ENCODE data around the gene DAD1. TPM values are rescaled to one million over a fixed set of nuclear protein-coding genes. Genes with fewer than 3 reads are reported as not detected.

The DAD1 gene
- total and polyA plus RNA-seq, 4 experiments from 2014 or later, result 110 to 735 (median 363) TPM

DNA sequence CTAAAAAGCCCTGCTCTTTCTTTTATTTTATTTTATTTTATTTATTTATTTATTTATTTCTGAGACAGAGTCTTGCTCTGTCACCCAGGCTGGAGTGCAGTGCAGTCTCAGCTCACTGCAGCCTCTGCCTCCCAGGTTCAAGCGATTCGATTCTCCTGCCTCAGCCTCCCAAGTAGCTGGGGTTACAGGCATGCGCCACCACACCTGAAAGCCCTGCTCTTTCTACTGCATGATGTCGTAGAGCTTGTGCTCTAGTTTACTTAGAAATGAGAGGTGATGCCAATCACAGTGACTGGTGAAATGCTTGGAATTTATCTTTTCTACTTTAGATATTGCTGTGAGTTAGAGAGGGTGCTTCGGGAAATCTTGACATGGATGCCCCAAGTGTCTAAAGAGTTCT lies 54.5 kb downstream of the DAD1 start:
- Histone ChIP-seq H3K27me3 (ENCODE audit: insufficient read depth, low read length) (no peaks in the 10 kb centered on the region), H3K4me1 (ENCODE audit: insufficient read depth, low read length) (peaks cover 99% of the 10 kb centered on the region), H3K36me3 (ENCODE audit: insufficient read depth, low read length) (peaks cover 75% of the 10 kb centered on the region), H3K27ac (ENCODE audit: low read depth, low read length) (peak overlapping the region; percentile 55), H3K4me3 (ENCODE audit: low read length in 2 of 2) (peak overlapping the region; percentile 11 to 17), H3K9me3 (ENCODE audit: control insufficient read depth in 1 of 2, low read length in 2 of 2) (no peaks in the 10 kb centered on the region)
- peak in 1 of 5 donors; percentile 24 for DNase-seq
- Mint-ChIP-seq H3K27ac (peak overlapping the region; percentile 84 to 100 (median 91)), H3K4me3 (peak overlapping the region; percentile 79 to 91 (median 81)), H3K27me3 (no peaks in the 10 kb centered on the region), H3K36me3 (peaks cover 86 to 92% of the 10 kb centered on the region in 2 donors), H3K9me3 (no peaks in the 10 kb centered on the region), H3K4me1 (peaks cover 84 to 100% (median 90%) of the 10 kb centered on the region in 4 donors)
- intact Hi-C loops (cut with micrococcal nuclease), result no loop called here
- CTCF ChIA-PET (ENCODE audit: partially characterized antibody), result interaction anchor here (0.9 to 8.1 kb wide), 6 partner anchors 10 to 35 kb away, joined by 3 to 48 read pairs (median 20); no protein-coding TSS in a partner anchor
- POLR2A ChIA-PET (ENCODE audit: partially characterized antibody), result interaction anchor here (0.6 to 20.6 kb wide), 11 partner anchors 9 to 799 kb away, joined by 3 to 1762 read pairs (median 6); no protein-coding TSS in a partner anchor

GRCh38 chr14:22533739-22534359 lies 55.2 kb downstream of the DAD1 start:
- POLR2A ChIA-PET (ENCODE audit: partially characterized antibody), result interaction anchor here (0.6 to 20.6 kb wide), 18 partner anchors 6 to 822 kb away, joined by 3 to 1762 read pairs (median 5); no protein-coding TSS in a partner anchor

GRCh38 chr14:22533057-22533704 lies 55.8 kb downstream of the DAD1 start:
- no peaks in the 10 kb centered on the region for H3K27me3 Mint-ChIP-seq
- Histone ChIP-seq H3K9me3 (ENCODE audit: control insufficient read depth in 1 of 2, low read length in 2 of 2) (no peaks in the 10 kb centered on the region), H3K4me1 (ENCODE audit: insufficient read depth, low read length) (peaks cover 99% of the 10 kb centered on the region), H3K4me3 (ENCODE audit: low read length in 2 of 2) (peak overlapping the region; percentile 17 to 49), H3K27ac (ENCODE audit: low read depth, low read length) (peak overlapping the region; percentile 58), H3K36me3 (ENCODE audit: insufficient read depth, low read length) (peaks cover 75% of the 10 kb centered on the region), H3K27me3 (ENCODE audit: insufficient read depth, low read length) (no peaks in the 10 kb centered on the region)
- peaks cover 85 to 100% (median 89%) of the 10 kb centered on the region in 4 donors for H3K4me1 Mint-ChIP-seq
- H3K9me3 Mint-ChIP-seq, result peaks cover 0 to 2% (median 0%) of the 10 kb centered on the region in 8 donors
- CTCF ChIA-PET (ENCODE audit: partially characterized antibody), result interaction anchor here (1.5 to 8.1 kb wide), 6 partner anchors 8 to 37 kb away, joined by 6 to 48 read pairs (median 27); no protein-coding TSS in a partner anchor
- H3K27ac Mint-ChIP-seq, result peak overlapping the region; percentile 92 to 100 (median 97)
- H3K36me3 Mint-ChIP-seq, result peaks cover 86 to 92% of the 10 kb centered on the region in 2 donors
- peak overlapping the region; percentile 84 to 91 (median 90) for H3K4me3 Mint-ChIP-seq
- peak in 1 of 5 donors; percentile 57 for DNase-seq
- intact Hi-C loops (cut with micrococcal nuclease), result no loop called here
- POLR2A ChIA-PET (ENCODE audit: partially characterized antibody), result interaction anchor here (0.7 to 20.6 kb wide), 19 partner anchors 7 to 822 kb away, joined by 3 to 1762 read pairs (median 5); no protein-coding TSS in a partner anchor

More at GRCh38 chr14:22533739-22534359, 55.2 kb downstream of the DAD1 start:
- H3K27me3 Mint-ChIP-seq, result no peaks in the 10 kb centered on the region
- H3K4me3 Mint-ChIP-seq, result peak overlapping the region; percentile 84 to 91 (median 90)
- intact Hi-C loops (cut with micrococcal nuclease), result no loop called here
- peaks cover 86 to 92% of the 10 kb centered on the region in 2 donors for H3K36me3 Mint-ChIP-seq
- H3K9me3 Mint-ChIP-seq, result peaks cover 0 to 2% (median 0%) of the 10 kb centered on the region in 8 donors
- H3K9me3 ChIP-seq (ENCODE audit: control insufficient read depth in 1 of 2, low read length in 2 of 2), result no peaks in the 10 kb centered on the region
- DNase-seq, result peak in 1 of 5 donors; percentile 16
- peak overlapping the region; percentile 58 for H3K27ac ChIP-seq (ENCODE audit: low read depth, low read length)
- H3K4me1 Mint-ChIP-seq, result peaks cover 81 to 100% (median 90%) of the 10 kb centered on the region in 4 donors
- peak overlapping the region; percentile 5 to 49 for H3K4me3 ChIP-seq (ENCODE audit: low read length in 2 of 2)
- H3K27ac Mint-ChIP-seq, result peak overlapping the region; percentile 92 to 100 (median 97)
- H3K27me3 ChIP-seq (ENCODE audit: insufficient read depth, low read length), result no peaks in the 10 kb centered on the region
- H3K36me3 ChIP-seq (ENCODE audit: insufficient read depth, low read length), result peaks cover 75% of the 10 kb centered on the region
- CTCF ChIA-PET (ENCODE audit: partially characterized antibody), result interaction anchor here (1.5 to 8.1 kb wide), 6 partner anchors 8 to 36 kb away, joined by 6 to 48 read pairs (median 27); no protein-coding TSS in a partner anchor
- peaks cover 99% of the 10 kb centered on the region for H3K4me1 ChIP-seq (ENCODE audit: insufficient read depth, low read length)

DNA sequence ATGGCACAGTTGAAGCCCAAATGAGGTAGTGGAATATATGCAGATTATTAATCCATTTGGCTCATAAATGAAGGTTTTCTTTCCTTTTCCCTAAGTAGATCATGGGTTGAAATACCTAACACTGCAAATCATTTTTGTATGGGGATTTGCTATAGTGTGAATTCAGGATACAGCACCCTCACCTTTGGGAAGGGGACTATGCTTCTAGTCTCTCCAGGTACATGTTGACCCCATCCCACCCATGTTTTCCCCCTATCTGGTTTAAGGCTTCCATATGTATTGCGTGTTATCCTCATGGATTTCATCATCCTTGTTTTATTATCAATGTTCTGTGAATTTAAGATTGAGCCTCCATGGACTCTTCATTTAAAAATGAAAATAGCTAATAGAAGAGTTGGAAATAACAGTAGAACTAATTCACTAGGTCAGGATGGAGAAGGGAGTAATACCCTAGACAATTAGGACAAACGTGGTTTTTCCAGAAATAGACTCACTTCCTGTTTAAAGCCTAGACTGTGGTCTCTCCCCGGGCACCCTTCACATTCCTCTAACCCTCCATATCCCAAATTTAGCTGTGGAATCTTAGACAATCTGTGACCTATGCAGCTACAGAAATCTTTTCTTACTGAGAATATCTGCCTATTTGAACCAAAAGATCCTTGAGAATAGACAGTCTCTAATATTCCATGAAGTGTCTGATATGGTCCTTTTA lies 56.5 kb downstream of the DAD1 start:
- peak overlapping the region; percentile 25 to 49 for H3K4me3 ChIP-seq (ENCODE audit: low read length in 2 of 2)
- peak overlapping the region; percentile 58 for H3K27ac ChIP-seq (ENCODE audit: low read depth, low read length)
- peaks cover 96% of the 10 kb centered on the region for H3K4me1 ChIP-seq (ENCODE audit: insufficient read depth, low read length)
- no peaks in the 10 kb centered on the region for H3K27me3 Mint-ChIP-seq
- H3K9me3 Mint-ChIP-seq, result peaks cover 0 to 2% (median 0%) of the 10 kb centered on the region in 8 donors
- peaks cover 70% of the 10 kb centered on the region for H3K36me3 ChIP-seq (ENCODE audit: insufficient read depth, low read length)
- no peaks in the 10 kb centered on the region for H3K9me3 ChIP-seq (ENCODE audit: control insufficient read depth in 1 of 2, low read length in 2 of 2)
- H3K4me1 Mint-ChIP-seq, result peaks cover 80 to 99% (median 87%) of the 10 kb centered on the region in 4 donors
- no peak for DNase-seq
- CTCF ChIA-PET (ENCODE audit: partially characterized antibody), result interaction anchor here (0.9 to 8.1 kb wide), 8 partner anchors 8 to 492 kb away, joined by 3 to 48 read pairs (median 22); no protein-coding TSS in a partner anchor
- no peaks in the 10 kb centered on the region for H3K27me3 ChIP-seq (ENCODE audit: insufficient read depth, low read length)
- H3K27ac Mint-ChIP-seq, result peak overlapping the region; percentile 92 to 100 (median 97)
- intact Hi-C loops (cut with micrococcal nuclease), result no loop called here
- POLR2A ChIA-PET (ENCODE audit: partially characterized antibody), result interaction anchor here (0.7 to 20.6 kb wide), 25 partner anchors 7 to 821 kb away, joined by 3 to 1762 read pairs (median 5); partner anchors contain the start of gene DAD1
- peaks cover 83 to 88% of the 10 kb centered on the region in 2 donors for H3K36me3 Mint-ChIP-seq
- H3K4me3 Mint-ChIP-seq, result peak overlapping the region; percentile 84 to 91 (median 90)

DNA sequence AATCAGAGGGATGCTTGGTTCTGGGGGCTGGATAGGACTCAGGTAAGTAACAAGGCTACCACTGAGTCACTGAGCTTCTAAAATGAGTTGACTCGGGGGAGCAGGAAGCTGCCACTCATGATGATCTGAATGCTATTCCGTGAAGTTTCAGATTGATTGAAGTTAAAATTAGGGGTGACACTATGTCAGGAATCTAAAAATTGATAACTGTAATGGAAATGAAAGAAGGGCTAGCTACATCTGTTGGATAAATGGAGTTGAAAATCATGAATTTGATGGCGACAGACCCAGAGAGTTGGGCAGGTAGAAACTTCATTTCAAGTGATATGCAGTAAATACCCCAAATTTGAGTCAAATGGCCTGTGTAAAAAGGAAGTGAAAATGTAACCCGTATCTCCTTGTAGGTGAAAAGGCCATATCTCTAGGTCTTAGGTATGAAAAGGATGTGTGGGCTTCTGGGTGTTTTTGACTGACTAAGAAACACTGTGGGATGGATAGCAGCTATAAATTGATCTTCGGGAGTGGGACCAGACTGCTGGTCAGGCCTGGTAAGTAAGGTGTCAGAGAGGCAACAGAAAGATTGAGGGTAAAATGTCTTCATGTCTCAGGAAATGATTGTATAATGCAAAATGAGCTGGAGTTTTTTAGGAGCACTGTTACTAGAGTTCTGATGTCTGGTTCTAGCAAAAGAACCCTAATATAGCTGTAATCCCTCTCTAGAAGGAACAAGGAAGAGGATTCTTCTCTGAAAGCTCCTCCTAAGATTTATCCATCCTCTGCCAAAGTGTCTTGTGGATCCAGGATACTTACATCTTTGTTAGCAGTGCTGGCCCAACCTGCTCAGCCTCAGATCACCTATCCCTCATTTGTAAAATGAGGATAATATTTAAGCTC lies 57.3 kb downstream of the DAD1 start:
- peaks cover 96% of the 10 kb centered on the region for H3K4me1 ChIP-seq (ENCODE audit: insufficient read depth, low read length)
- H3K27ac ChIP-seq (ENCODE audit: low read depth, low read length), result peak overlapping the region; percentile 58
- no peaks in the 10 kb centered on the region for H3K9me3 ChIP-seq (ENCODE audit: control insufficient read depth in 1 of 2, low read length in 2 of 2)
- Mint-ChIP-seq H3K4me3 (peak overlapping the region; percentile 84 to 91 (median 90)), H3K36me3 (peaks cover 83 to 88% of the 10 kb centered on the region in 2 donors), H3K9me3 (peaks cover 0 to 2% (median 0%) of the 10 kb centered on the region in 8 donors), H3K27me3 (no peaks in the 10 kb centered on the region), H3K4me1 (peaks cover 78 to 99% (median 86%) of the 10 kb centered on the region in 4 donors), H3K27ac (peak overlapping the region; percentile 92 to 100 (median 97))
- H3K36me3 ChIP-seq (ENCODE audit: insufficient read depth, low read length), result peaks cover 71% of the 10 kb centered on the region
- no peaks in the 10 kb centered on the region for H3K27me3 ChIP-seq (ENCODE audit: insufficient read depth, low read length)
- CTCF ChIA-PET (ENCODE audit: partially characterized antibody), result interaction anchor here (0.7 to 8.1 kb wide), 10 partner anchors 10 to 808 kb away, joined by 3 to 48 read pairs (median 12); no protein-coding TSS in a partner anchor
- H3K4me3 ChIP-seq (ENCODE audit: low read length in 2 of 2), result peak overlapping the region; percentile 44 to 49
- peak in 2 of 5 donors; percentile 51 to 65 for DNase-seq
- POLR2A ChIA-PET (ENCODE audit: partially characterized antibody), result interaction anchor here (0.7 to 20.6 kb wide), 28 partner anchors 8 to 808 kb away, joined by 3 to 1762 read pairs (median 4); partner anchors contain the start of gene DAD1
- intact Hi-C loops (cut with micrococcal nuclease), result loop anchor here (2.0 kb wide), 1 partner anchor 19 kb away; no protein-coding TSS in a partner anchor
